GM12891 (cell line): ENCODE measurements around the gene IQCK.

Experiments
- POLR2A ChIP-seq: IDR thresholded peaks from 2 replicates; pipeline ENCODE4 v1.6.1; 2011; ENCODE audit warnings: low read depth, low read length, control low read depth
- TAF1 ChIP-seq: IDR thresholded peaks from 2 replicates; pipeline ENCODE4 v1.6.1; 2011; ENCODE audit warnings: low read depth, low read length, control low read depth

GRCh38 chr16:19892902-19893301 is 174.8 kb downstream of the IQCK start:
- no peak for TF ChIP-seq TAF1
- TF ChIP-seq POLR2A, result no peak
